ENCODE measurements around the gene GRPEL2. TPM values are rescaled to one million over a fixed set of nuclear protein-coding genes. Genes with fewer than 3 reads are reported as not detected.
A peak's percentile ranks its signal among the peaks of the same experiment; 100 is the strongest.

GRPEL2 gene
- total RNA-seq, 6 donors from 2014 or later, result 7.3 to 22.1 (median 12.9) TPM

DNA sequence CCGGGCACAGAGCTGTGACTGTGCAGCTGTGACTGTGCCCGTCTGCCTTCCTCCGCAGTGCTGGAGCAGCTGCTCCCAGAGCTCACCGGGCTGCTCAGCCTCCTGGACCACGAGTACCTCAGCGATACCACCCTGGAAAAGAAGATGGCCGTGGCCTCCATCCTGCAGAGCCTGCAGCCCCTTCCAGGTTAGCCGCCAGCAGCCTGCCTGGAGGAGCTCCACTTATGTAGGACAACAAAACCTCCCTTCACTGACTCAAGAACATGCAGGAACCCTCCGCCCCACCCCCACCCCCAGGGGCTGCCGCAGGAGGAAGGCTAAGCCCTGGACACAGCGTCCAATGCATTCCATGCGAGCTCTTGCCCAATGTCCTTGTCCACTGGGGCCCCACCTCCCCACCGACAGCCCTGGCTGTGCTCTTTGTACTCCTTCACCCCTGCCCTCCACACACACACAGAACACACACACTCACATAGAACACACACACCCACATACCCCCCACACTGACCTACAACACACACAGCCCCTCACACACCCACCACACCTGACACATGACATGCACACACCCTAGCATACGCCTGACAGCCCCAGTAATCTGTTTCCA is 45.7 kb upstream of the GRPEL2 start:
- no peak for TF ChIP-seq POLR2A (IDR thresholded peaks at IDR 0.05)
- no peak for TF ChIP-seq POLR2AphosphoS5 (IDR thresholded peaks at IDR 0.05)
- TF ChIP-seq CTCF (IDR thresholded peaks at IDR 0.05), result no peak
- TF ChIP-seq EP300 (IDR thresholded peaks at IDR 0.05), result peak in 1 of 4 donors; percentile 20
- Histone ChIP-seq H3K36me3 (peaks cover 0 to 21% (median 0%) of the 10 kb centered on the region in 4 donors), H3K27ac (peak overlapping the region; percentile 70 to 85 (median 78)), H3K27me3 (no peaks in the 10 kb centered on the region), H3K4me1 (peaks cover 23 to 53% (median 38%) of the 10 kb centered on the region in 4 donors), H3K4me3 (peak overlapping the region in 1 of 4 donors; percentile 22), H3K9me3 (no peaks in the 10 kb centered on the region)
- ATAC-seq (ENCODE audit: low FRiP score in 2 of 2), result peak; percentile 5 to 16
- WGBS, 2 donors, result 46 to 52% methylated on average over 9 to 14 of the region's 14 CpGs
- DNase-seq, result peak in 1 of 2 donors; percentile 64

DNA sequence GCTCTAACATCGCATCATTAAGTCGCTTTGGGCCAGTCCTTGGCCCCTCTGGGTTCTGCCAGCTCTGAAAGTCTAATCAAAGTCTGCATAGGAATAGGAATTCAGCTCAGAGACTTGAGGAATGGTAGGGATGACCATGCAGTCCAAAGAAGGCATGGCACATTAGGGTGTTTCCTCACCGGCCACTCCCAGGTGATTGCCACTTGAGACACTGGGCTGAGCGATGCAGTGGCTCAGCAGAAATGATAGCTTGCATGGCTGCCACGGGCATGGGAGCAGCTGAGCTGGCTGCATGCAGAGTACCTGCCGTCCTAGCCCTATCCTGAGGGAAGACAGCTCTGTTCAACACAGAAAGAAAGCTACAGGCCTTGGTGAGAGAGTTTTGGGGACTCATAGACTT is 44.9 kb upstream of the GRPEL2 start:
- 87 to 93% methylated on average over 6 of the region's 6 CpGs for WGBS, 2 donors
- no peaks in the 10 kb centered on the region for H3K9me3 ChIP-seq
- no peak for ATAC-seq (ENCODE audit: low FRiP score in 2 of 2)

GRCh38 chr5:149301049-149301743 is 44.1 kb upstream of the GRPEL2 start:
- 91 to 93% methylated on average over 13 of the region's 13 CpGs for WGBS, 2 donors
- DNase-seq, result no peak
- Histone ChIP-seq H3K27me3 (no peaks in the 10 kb centered on the region), H3K9me3 (no peaks in the 10 kb centered on the region), H3K4me3 (no peak overlapping the region), H3K4me1 (peaks cover 21 to 44% (median 28%) of the 10 kb centered on the region in 4 donors), H3K27ac (peak overlapping the region in 3 of 4 donors; percentile 22 to 85 (median 77)), H3K36me3 (peaks cover 0 to 21% (median 0%) of the 10 kb centered on the region in 4 donors)
- TF ChIP-seq POLR2AphosphoS5 (IDR thresholded peaks at IDR 0.05), result no peak
- TF ChIP-seq EP300 (IDR thresholded peaks at IDR 0.05), result no peak
- TF ChIP-seq POLR2A (IDR thresholded peaks at IDR 0.05), result no peak
- no peak for ATAC-seq (ENCODE audit: low FRiP score in 2 of 2)

More for the DNA sequence above, 44.9 kb upstream of the GRPEL2 start:
- peak overlapping the region in 3 of 4 donors; percentile 70 to 85 (median 77) for H3K27ac ChIP-seq
- DNase-seq, result no peak
- no peaks in the 10 kb centered on the region for H3K27me3 ChIP-seq
- H3K4me3 ChIP-seq, result no peak overlapping the region
- no peak for TF ChIP-seq POLR2AphosphoS5 (IDR thresholded peaks at IDR 0.05)
- no peak for TF ChIP-seq CTCF (IDR thresholded peaks at IDR 0.05)
- TF ChIP-seq POLR2A (IDR thresholded peaks at IDR 0.05), result no peak
- TF ChIP-seq EP300 (IDR thresholded peaks at IDR 0.05), result no peak
- H3K36me3 ChIP-seq, result peaks cover 0 to 21% (median 0%) of the 10 kb centered on the region in 4 donors
- H3K4me1 ChIP-seq, result peaks cover 23 to 48% (median 34%) of the 10 kb centered on the region in 4 donors

DNA sequence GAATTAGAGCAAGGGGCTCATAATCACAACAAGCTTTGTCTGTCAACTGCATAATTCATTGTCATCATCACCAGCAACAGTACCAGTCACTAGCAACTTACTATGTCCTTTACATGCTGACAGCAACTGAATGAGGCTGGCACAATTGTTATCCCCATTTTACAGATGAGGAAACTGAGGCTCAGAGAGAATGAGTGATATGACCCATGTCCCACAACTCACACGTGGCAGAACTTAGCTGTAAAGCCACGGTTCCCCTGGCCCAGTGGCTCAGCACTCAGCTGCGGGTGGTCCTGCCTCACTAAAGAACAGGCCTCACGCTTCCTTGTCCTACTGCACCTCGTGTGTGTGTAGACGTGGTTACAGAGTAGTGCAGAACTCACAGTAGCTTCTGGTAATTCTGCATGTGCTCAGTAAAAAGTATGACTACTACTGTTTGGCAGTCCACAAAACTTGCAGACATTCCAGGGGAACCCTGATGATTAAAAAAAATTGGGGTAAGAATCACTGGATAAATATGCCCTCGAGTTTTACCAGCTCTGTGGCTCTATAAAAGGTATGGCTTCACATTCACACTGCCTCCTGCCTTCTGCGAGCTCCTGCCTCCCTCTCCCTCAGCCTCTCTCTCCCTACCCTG is 43.4 kb upstream of the GRPEL2 start:
- no peak overlapping the region for H3K4me3 ChIP-seq
- no peak for ATAC-seq (ENCODE audit: low FRiP score in 2 of 2)
- TF ChIP-seq CTCF (IDR thresholded peaks at IDR 0.05) (no peak), POLR2AphosphoS5 (IDR thresholded peaks at IDR 0.05) (no peak), POLR2A (IDR thresholded peaks at IDR 0.05) (no peak), EP300 (IDR thresholded peaks at IDR 0.05) (no peak)
- DNase-seq, result no peak
- H3K27ac ChIP-seq, result peak overlapping the region in 2 of 4 donors; percentile 22 to 73
- H3K36me3 ChIP-seq, result peaks cover 0 to 28% (median 0%) of the 10 kb centered on the region in 4 donors
- peaks cover 21 to 42% (median 27%) of the 10 kb centered on the region in 4 donors for H3K4me1 ChIP-seq
- WGBS, 2 donors, result 84 to 88% methylated on average over 8 of the region's 8 CpGs
- H3K27me3 ChIP-seq, result no peaks in the 10 kb centered on the region
- no peaks in the 10 kb centered on the region for H3K9me3 ChIP-seq

DNA sequence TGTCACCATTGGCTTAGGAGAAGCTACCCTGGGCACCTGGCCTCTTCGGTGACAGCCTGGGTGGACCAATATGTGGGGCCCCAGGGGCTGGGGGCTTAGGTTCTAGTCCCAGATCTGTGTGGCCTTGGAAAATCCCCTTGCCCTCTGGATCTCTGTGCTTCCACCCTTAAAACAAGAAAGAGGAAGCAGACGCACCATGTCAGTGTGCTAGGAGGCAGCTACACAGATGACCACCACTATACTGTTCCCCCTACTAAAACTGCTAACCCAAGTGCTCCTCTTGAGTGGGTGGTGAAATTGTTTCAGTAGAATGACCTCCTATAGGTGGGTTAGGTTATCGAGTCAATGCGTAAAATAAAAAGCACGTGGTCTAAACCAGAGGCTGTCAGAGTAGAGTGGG is 42.7 kb upstream of the GRPEL2 start:
- H3K9me3 ChIP-seq, result no peaks in the 10 kb centered on the region
- no peaks in the 10 kb centered on the region for H3K27me3 ChIP-seq
- H3K27ac ChIP-seq, result peak overlapping the region in 2 of 4 donors; percentile 5 to 73
- peaks cover 21 to 40% (median 24%) of the 10 kb centered on the region in 4 donors for H3K4me1 ChIP-seq
- H3K36me3 ChIP-seq, result peaks cover 0 to 34% (median 1%) of the 10 kb centered on the region in 4 donors
- WGBS, 2 donors, result 83 to 92% methylated on average over 5 of the region's 5 CpGs
- TF ChIP-seq POLR2A (IDR thresholded peaks at IDR 0.05) (no peak), POLR2AphosphoS5 (IDR thresholded peaks at IDR 0.05) (no peak), CTCF (IDR thresholded peaks at IDR 0.05) (no peak), EP300 (IDR thresholded peaks at IDR 0.05) (no peak)
- no peak overlapping the region for H3K4me3 ChIP-seq
- DNase-seq, result no peak
- no peak for ATAC-seq (ENCODE audit: low FRiP score in 2 of 2)

All from upper lobe of left lung (tissue), 6 donors.